Upper lobe of right lung (tissue), 1 donor: Measurements from ENCODE around the gene ARMC8. TPM values are rescaled to one million over a fixed set of nuclear protein-coding genes. Genes with fewer than 3 reads are reported as not detected.
"Not testable (repeated sequence)": the region's sequence is repeated elsewhere in the genome, so short reads cannot be mapped to it uniquely, and the experiment has no call there.

ENCODE experiments used
- ATAC-seq: fragments of 200-7000 bp; cut with Tn5 transposase; one replicate; pipeline ENCODE4 v1.9.1; 2020; ENCODE audit warnings: mild to moderate bottlenecking, moderate library complexity
- DNase-seq: peaks from one replicate; pipeline ENCODE4 v3.0.0-alpha.2; 2020
- H3K27ac ChIP-seq: fragments of 200-600 bp; one replicate; pipeline ENCODE4 v1.8.0; 2022
- H3K27me3 ChIP-seq: fragments of 200-600 bp; one replicate; pipeline ENCODE4 v1.8.0; 2022; ENCODE audit warnings: mild to moderate bottlenecking
- H3K36me3 ChIP-seq: fragments of 200-600 bp; one replicate; pipeline ENCODE4 v1.8.0; 2022
- H3K4me1 ChIP-seq: fragments of 200-600 bp; one replicate; pipeline ENCODE4 v1.8.0; 2022
- H3K4me3 ChIP-seq: fragments of 200-600 bp; one replicate; pipeline ENCODE4 v1.8.0; 2022; ENCODE audit warnings: mild to moderate bottlenecking
- H3K9me3 ChIP-seq: fragments of 200-600 bp; one replicate; pipeline ENCODE4 v1.8.0; 2022
- intact Hi-C: fragments of 100-400 bp; cut with DNase I; formaldehyde crosslinking; loops from one replicate; pipeline ENCODE4 v1.11.0; 2022
- long read RNA-seq: library from polyadenylated mRNA; unstranded; transcript quantifications from one replicate; pipeline ENCODE4 v2.0.0, GENCODE V29; 2021
- total RNA-seq: library from RNA; stranded (reverse); fragmentation: NEBNext Ultra II Directional; extraction: Animal tissue kit (Norgen Biotek cat#: 25700); gene quantifications from one replicate; pipeline ENCODE4 v1.2.1, GENCODE V29; 2021
- TF ChIP-seq, protein P1 (sequence below): fragments of 200-600 bp; IDR thresholded peaks from one replicate; pipeline ENCODE4 v1.8.0; 2022; ENCODE audit warnings: antibody characterized with exemption
- donor health status: DM: no; HTN: yes; CAD: no; lungs with severe emphysema.

ARMC8 gene, protein sequence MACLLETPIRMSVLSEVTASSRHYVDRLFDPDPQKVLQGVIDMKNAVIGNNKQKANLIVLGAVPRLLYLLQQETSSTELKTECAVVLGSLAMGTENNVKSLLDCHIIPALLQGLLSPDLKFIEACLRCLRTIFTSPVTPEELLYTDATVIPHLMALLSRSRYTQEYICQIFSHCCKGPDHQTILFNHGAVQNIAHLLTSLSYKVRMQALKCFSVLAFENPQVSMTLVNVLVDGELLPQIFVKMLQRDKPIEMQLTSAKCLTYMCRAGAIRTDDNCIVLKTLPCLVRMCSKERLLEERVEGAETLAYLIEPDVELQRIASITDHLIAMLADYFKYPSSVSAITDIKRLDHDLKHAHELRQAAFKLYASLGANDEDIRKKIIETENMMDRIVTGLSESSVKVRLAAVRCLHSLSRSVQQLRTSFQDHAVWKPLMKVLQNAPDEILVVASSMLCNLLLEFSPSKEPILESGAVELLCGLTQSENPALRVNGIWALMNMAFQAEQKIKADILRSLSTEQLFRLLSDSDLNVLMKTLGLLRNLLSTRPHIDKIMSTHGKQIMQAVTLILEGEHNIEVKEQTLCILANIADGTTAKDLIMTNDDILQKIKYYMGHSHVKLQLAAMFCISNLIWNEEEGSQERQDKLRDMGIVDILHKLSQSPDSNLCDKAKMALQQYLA
- 50.3 TPM for total RNA-seq
- long read RNA-seq, full-length matches to known transcripts = 32 of 58 reads
- long read RNA-seq, partial matches to known transcripts = 4 of 58 reads
- long read RNA-seq, other reads (novel, unspliced or antisense) = 22 of 58 reads

DNA sequence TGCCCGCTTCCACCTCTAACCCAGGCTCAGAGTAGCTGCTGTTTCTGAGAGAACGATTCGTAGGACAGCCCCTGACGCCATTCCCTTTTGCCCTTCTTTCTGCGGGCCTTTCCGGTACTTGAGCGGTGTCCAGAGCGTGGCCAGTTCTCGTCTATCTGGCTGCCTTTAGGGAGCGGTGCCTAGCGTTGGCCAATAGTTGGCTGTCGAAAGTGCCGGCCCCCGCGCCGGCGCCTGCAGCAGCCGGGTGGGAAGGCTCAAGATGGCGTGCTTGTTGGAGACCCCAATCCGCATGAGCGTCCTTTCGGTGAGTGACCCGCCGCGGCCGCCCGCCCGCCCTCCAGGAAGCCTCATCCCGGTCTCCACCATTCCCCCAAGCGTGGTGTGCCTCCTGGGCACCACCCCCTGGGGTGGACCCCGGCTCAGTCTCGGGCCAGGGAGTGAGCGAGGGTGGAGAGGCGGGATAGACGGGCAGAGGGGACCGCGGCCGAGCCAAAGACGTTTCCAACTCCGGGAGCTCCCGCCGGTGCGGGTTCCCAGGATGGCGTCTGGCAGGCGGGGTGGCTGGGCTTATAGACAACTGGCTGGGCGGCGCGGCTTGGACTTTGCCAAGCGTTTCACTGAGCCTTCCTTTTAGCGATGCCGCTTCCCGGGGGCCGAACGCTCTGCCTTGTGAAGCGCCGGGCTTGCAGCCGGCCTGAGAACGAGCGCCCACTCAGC lies at the start of gene ARMC8:
ARMC8 (plus strand) TSS at position 6 of the 717 bp plus-strand sequence; CDS start at position 260, 254 bp downstream.
- H3K9me3 ChIP-seq = no peaks in the 10 kb centered on the region
- ATAC-seq = peak; percentile 73
- DNase-seq = peak; percentile 80
- H3K4me1 ChIP-seq = peaks cover 24% of the 10 kb centered on the region
- H3K27ac ChIP-seq = peak within 1 kb of the TSS; percentile 98
- intact Hi-C loops = no loop called here
- TF ChIP-seq, protein P1, sequence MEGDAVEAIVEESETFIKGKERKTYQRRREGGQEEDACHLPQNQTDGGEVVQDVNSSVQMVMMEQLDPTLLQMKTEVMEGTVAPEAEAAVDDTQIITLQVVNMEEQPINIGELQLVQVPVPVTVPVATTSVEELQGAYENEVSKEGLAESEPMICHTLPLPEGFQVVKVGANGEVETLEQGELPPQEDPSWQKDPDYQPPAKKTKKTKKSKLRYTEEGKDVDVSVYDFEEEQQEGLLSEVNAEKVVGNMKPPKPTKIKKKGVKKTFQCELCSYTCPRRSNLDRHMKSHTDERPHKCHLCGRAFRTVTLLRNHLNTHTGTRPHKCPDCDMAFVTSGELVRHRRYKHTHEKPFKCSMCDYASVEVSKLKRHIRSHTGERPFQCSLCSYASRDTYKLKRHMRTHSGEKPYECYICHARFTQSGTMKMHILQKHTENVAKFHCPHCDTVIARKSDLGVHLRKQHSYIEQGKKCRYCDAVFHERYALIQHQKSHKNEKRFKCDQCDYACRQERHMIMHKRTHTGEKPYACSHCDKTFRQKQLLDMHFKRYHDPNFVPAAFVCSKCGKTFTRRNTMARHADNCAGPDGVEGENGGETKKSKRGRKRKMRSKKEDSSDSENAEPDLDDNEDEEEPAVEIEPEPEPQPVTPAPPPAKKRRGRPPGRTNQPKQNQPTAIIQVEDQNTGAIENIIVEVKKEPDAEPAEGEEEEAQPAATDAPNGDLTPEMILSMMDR = no peak
- H3K36me3 ChIP-seq = peaks cover 7% of the 10 kb centered on the region
- H3K4me3 ChIP-seq = peak within 1 kb of the TSS; percentile 97
- peaks cover 4% of the 10 kb centered on the region for H3K27me3 ChIP-seq

DNA sequence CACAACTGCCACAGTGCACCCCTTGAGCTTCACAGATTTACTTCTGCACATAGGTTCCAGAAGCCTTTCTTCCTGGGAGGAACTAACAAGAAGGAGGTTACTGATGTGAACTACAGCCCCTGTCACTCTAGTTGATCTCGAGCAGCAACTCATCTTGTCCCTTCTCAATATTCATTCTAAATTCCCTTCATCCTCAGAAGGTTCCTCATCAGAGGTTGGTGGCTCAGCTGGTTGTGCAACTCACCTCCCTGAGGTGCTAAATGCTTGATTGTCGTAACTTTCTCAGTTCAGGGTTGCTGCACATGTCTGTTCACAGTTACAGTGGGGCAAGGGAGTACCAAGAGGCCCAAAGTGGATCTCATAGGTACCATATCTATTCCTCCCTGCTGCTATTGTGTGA lies 49.2 kb upstream of the ARMC8 start:
- no peak overlapping the region for H3K4me3 ChIP-seq
- no peak overlapping the region for H3K27ac ChIP-seq
- ATAC-seq (peak; percentile 23), DNase-seq (no peak)
- intact Hi-C loops = no loop called here
- H3K4me1 ChIP-seq = no peaks in the 10 kb centered on the region
- TF ChIP-seq, protein P1 = no peak
- H3K9me3 ChIP-seq = no peaks in the 10 kb centered on the region
- no peaks in the 10 kb centered on the region for H3K36me3 ChIP-seq
- no peaks in the 10 kb centered on the region for H3K27me3 ChIP-seq

DNA sequence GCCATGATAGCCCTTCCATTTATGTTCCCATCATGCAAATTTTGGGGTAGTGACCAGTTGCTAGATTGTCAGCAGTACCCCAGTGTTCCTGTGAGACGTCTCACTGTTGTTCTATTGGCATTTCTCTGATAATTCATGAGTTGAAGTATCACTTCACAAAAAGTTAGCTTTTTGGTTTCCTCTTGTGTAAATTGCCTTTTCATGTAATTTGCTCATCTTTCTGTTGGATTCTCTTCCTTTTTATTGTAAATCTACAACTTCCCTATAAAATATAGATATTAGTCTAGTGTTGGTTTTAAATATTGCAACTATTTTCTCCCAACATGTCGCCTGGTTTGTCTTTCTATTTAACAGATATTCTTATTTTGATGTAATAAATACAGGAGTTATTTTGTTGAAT lies 47.4 kb upstream of the ARMC8 start:
- H3K27ac ChIP-seq = no peak overlapping the region
- no peaks in the 10 kb centered on the region for H3K36me3 ChIP-seq
- no peaks in the 10 kb centered on the region for H3K27me3 ChIP-seq
- DNase-seq (no peak), ATAC-seq (no peak)
- H3K9me3 ChIP-seq = no peaks in the 10 kb centered on the region
- intact Hi-C loops = no loop called here
- TF ChIP-seq, protein P1 = no peak
- H3K4me1 ChIP-seq = no peaks in the 10 kb centered on the region
- H3K4me3 ChIP-seq = no peak overlapping the region

DNA sequence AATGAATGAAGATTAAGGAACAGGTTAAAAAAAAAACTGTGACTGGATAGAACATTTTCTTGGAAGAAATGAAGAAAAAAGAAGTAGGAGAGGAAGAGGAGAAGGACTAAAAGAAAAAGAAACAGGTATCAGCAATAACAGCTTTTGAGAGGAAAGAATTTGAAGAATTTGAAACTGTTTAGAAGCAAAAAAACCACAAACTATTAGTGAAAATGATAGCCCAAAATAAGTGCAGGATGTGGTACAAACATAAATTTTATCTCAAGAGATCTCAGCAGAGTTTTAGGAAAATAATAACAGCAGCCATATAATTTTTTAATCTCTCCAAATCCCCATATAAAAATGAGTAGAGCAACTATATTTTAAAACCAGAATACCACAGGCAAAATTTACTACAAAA lies 46.2 kb upstream of the ARMC8 start:
- H3K4me3 ChIP-seq = no peak overlapping the region
- no peak for ATAC-seq
- TF ChIP-seq, protein P1 = no peak

DNA sequence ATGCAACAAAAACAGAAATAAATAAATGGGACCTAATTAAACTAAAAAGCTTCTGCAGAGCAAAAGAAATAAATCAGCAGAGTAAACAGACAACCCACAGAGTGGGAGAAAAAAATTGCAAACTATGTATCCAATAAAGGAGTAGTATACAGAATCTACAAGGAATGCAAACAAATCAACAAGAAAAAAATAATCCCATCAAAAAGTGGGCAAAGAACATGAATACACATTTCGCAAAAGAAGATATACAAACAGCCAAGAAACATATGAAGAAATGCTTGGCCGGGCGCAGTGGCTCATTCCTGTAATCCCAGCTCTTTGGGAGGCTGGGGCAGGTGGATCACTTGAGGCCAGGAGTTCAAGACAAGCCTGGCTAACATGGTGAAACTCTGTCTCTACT lies 44.9 kb upstream of the ARMC8 start:
- H3K27ac ChIP-seq, H3K27me3 ChIP-seq, H3K4me1 ChIP-seq, H3K4me3 ChIP-seq, H3K9me3 ChIP-seq, ATAC-seq, intact Hi-C loops, H3K36me3 ChIP-seq, DNase-seq: not testable (repeated sequence)

More for the DNA sequence above, 46.2 kb upstream of the ARMC8 start:
- intact Hi-C loops = no loop called here
- Histone ChIP-seq H3K9me3 (no peaks in the 10 kb centered on the region), H3K27ac (no peak overlapping the region), H3K4me1 (no peaks in the 10 kb centered on the region), H3K27me3 (no peaks in the 10 kb centered on the region), H3K36me3 (no peaks in the 10 kb centered on the region)
- no peak for DNase-seq
